Astrocyte (in vitro differentiated cells and primary cell): ENCODE measurements around the gene THOC6.

ENCODE experiments used
- EZH2 ChIP-seq: IDR thresholded peaks from 2 replicates; pipeline ENCODE4 v1.6.1; 2012; ENCODE audit warnings: mild to moderate bottlenecking, low read length, inconsistent platforms; ENCODE audit not compliant: insufficient read depth
- TF ChIP-seq, protein P1 (sequence below): IDR thresholded peaks from 2 replicates; pipeline ENCODE4 v1.5.1; 2011; ENCODE audit warnings: low read depth, mild to moderate bottlenecking, inconsistent platforms, low read length, moderate library complexity; ENCODE audit not compliant: insufficient read depth

DNA sequence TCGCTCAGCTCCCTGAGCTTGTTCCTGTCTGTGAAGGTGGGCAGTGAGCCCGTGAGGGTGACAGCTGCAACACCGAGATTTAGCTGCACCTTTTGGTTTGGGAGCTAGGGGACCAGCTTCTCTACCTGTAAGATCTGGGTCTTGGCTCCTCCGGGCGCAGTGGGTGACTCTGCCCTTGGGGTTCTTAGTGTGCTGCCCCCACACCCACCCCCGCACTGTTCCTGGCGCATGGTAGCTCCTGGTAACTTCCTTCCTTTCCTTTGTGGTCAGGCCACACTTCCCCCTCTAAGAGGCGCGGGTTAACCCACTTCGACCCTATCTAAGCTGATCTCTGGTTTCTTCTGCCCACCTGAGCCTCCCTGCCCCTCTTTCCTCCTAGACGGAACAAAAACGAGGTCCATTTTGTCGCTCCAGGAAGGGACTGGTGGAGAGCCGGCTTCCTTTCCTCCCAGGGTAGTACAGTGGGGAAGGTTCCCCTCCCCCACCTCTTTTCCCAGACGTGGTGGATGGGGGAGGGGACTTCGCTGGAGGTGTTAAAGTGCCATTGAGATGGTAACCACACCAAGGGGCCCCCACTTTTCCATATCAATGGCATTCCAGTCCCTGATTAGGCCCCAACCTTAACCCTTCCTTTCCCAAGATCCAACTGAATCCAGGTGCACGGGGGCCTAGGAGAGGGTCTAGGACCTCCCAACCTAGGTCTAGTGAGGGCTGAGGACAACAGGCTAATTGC is 15.7 kb upstream of the THOC6 start:
- TF ChIP-seq EZH2, result no peak
- TF ChIP-seq, protein P1, sequence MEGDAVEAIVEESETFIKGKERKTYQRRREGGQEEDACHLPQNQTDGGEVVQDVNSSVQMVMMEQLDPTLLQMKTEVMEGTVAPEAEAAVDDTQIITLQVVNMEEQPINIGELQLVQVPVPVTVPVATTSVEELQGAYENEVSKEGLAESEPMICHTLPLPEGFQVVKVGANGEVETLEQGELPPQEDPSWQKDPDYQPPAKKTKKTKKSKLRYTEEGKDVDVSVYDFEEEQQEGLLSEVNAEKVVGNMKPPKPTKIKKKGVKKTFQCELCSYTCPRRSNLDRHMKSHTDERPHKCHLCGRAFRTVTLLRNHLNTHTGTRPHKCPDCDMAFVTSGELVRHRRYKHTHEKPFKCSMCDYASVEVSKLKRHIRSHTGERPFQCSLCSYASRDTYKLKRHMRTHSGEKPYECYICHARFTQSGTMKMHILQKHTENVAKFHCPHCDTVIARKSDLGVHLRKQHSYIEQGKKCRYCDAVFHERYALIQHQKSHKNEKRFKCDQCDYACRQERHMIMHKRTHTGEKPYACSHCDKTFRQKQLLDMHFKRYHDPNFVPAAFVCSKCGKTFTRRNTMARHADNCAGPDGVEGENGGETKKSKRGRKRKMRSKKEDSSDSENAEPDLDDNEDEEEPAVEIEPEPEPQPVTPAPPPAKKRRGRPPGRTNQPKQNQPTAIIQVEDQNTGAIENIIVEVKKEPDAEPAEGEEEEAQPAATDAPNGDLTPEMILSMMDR, result no peak
